PFSK-1 (cell line): ENCODE results near the gene AGTR1.

ENCODE experiments used
- FOXP2 ChIP-seq: optimal IDR thresholded peaks from 2 replicates; pipeline ENCODE3; 2011; ENCODE audit warnings: borderline replicate concordance, control low read depth, inconsistent platforms; ENCODE audit not compliant: insufficient read depth; ENCODE audit errors: extremely low read length, extremely low read depth
- POLR2AphosphoS5 ChIP-seq: IDR thresholded peaks from 2 replicates; pipeline ENCODE4 v1.6.1; 2012; ENCODE audit warnings: low read depth, mild to moderate bottlenecking, control low read depth, low read length, moderate library complexity
- SIN3A ChIP-seq: IDR thresholded peaks from 2 replicates; pipeline ENCODE4 v1.6.1; 2012; ENCODE audit warnings: mild to moderate bottlenecking, low read length, moderate library complexity, borderline replicate concordance; ENCODE audit not compliant: insufficient read depth
- TAF1 ChIP-seq: IDR thresholded peaks from 2 replicates; pipeline ENCODE4 v1.6.1; 2012; ENCODE audit warnings: low read length, control low read depth, borderline replicate concordance; ENCODE audit not compliant: insufficient read depth
- TF ChIP-seq, protein P1 (sequence below), 2 experiments: IDR thresholded peaks; 2 replicates each; pipeline versions ENCODE4 v1.6.1 to v1.8.0; 2011 to 2012; ENCODE audit warnings: low read depth in 2 of 2, low read length in 2 of 2, control low read depth in 1 of 2, inconsistent platforms in 1 of 2, mild to moderate bottlenecking in 1 of 2, moderate library complexity in 1 of 2; ENCODE audit not compliant: insufficient read depth in 1 of 2

AGTR1 gene

DNA sequence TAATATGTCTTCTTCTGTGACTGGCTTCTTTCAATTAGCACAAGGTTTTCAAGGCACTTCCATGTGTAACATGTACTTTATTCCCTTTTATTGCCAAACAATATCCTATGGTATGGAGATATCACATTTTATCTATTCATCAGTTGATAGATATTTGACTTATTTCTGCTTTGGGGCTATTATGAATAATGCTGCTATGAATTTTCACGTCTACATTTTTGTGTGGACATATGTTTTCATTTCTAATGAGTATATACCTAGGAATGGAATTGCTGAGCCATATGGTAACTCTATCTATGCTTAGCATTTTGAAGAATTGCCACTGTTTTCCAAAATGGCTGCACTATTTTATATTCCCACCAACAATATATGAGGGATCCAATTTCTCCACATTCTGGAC is 3.6 kb upstream of the AGTR1 start:
- TF ChIP-seq TAF1 (no peak), POLR2AphosphoS5 (no peak), SIN3A (no peak), FOXP2 (no peak)
- TF ChIP-seq, protein P1, sequence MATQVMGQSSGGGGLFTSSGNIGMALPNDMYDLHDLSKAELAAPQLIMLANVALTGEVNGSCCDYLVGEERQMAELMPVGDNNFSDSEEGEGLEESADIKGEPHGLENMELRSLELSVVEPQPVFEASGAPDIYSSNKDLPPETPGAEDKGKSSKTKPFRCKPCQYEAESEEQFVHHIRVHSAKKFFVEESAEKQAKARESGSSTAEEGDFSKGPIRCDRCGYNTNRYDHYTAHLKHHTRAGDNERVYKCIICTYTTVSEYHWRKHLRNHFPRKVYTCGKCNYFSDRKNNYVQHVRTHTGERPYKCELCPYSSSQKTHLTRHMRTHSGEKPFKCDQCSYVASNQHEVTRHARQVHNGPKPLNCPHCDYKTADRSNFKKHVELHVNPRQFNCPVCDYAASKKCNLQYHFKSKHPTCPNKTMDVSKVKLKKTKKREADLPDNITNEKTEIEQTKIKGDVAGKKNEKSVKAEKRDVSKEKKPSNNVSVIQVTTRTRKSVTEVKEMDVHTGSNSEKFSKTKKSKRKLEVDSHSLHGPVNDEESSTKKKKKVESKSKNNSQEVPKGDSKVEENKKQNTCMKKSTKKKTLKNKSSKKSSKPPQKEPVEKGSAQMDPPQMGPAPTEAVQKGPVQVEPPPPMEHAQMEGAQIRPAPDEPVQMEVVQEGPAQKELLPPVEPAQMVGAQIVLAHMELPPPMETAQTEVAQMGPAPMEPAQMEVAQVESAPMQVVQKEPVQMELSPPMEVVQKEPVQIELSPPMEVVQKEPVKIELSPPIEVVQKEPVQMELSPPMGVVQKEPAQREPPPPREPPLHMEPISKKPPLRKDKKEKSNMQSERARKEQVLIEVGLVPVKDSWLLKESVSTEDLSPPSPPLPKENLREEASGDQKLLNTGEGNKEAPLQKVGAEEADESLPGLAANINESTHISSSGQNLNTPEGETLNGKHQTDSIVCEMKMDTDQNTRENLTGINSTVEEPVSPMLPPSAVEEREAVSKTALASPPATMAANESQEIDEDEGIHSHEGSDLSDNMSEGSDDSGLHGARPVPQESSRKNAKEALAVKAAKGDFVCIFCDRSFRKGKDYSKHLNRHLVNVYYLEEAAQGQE (IDR thresholded peaks at IDR 0.05; ENCODE audit: insufficient read depth in 1 of 2, low read depth in 2 of 2, low read length in 2 of 2) = no peak

DNA sequence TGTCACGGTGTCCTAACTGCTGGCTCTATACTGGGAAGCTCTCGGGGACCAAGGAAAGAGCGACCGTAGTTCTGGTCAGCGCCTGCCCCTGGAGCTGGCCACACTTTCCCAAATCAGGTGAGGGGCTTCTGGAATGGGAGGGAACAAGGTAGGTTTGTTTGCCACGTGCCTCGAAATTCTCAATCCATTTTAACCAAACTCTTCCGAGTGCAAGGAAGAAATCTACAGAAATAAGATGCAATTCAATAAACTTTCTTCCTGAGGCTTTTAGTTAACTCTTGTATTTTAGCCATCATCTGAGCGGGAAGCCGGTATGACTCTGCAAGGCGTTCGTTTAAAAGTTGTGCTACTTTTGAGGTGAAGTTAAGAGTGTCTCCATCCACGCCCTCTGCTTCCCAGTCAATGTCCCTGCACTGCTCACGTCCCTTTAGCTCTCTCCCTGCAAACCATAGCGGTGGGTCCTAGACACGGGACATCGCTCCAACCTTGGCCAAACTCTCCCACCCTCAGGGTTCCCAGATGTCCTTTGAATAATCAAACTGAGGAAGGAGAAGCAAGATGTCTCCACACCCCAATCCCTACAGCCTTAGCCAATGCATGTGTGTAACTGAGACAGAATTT is 597 bp downstream of the AGTR1 start:
- TF ChIP-seq TAF1 (no peak), POLR2AphosphoS5 (no peak), SIN3A (no peak), FOXP2 (no peak)
- TF ChIP-seq, protein P1 (IDR thresholded peaks at IDR 0.05; ENCODE audit: insufficient read depth in 1 of 2, low read depth in 2 of 2, low read length in 2 of 2) = no peak

DNA sequence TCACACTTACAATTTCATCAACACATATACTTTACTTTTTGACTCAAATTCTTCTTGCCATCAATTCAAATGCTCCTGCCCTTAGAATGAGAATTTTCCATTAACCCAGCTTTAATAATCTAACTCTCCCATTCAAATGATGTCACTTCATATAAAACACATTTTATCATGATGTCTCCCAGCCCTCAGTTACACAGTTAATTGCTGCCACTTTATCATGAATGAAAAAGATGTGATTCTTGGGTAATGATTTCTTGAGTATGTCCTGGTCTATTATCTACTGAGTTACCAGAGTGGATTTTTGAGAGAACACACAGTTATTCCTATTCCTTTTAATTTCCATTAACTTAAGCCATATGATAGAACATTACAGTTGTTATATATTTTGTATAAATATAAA is 7.6 kb downstream of the AGTR1 start:
- no peak for TF ChIP-seq TAF1
- no peak for TF ChIP-seq POLR2AphosphoS5
- TF ChIP-seq, protein P1 (IDR thresholded peaks at IDR 0.05; ENCODE audit: insufficient read depth in 1 of 2, low read depth in 2 of 2, low read length in 2 of 2) = no peak
- TF ChIP-seq FOXP2 = no peak
- no peak for TF ChIP-seq SIN3A

DNA sequence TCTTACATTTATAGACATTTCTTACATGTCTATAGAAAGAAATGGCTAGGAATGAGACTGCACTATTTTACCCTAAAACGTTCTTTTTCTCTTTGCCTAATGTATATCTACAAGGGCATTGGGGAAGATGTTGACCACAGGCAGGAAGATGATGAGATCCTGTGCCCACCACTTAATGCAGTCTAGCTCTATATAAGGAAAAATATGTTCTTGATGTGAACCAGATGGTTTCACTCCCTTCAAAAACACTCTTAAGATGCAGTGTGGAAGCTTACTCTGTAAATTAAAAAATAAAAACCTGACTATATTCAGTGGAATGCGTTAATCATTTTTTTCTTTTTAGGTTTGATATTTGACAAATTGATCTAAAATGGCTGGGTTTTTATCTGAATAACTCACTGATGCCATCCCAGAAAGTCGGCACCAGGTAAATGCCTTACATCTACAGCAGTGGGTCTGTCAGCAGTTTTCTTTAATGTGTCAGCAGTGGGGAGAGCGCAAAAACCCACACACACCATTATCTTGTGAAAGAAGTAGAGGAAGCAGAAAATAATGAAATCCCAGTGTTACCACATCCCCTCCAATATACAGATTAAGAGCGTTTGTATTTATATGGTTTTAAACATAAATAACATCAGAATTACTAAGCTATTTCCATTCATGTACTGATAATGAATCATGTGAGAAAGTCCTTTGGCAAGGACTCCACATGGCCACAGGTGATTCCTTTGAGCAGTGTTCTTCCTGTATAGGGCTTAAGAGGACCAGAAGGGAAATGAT is 10.1 kb downstream of the AGTR1 start:
- TF ChIP-seq SIN3A (no peak), TAF1 (no peak), POLR2AphosphoS5 (no peak), FOXP2 (no peak)
- TF ChIP-seq, protein P1 (IDR thresholded peaks at IDR 0.05; ENCODE audit: insufficient read depth in 1 of 2, low read depth in 2 of 2, low read length in 2 of 2) = no peak
